HG02970 (cell line): ENCODE data around the gene TNKS1BP1.

ENCODE experiments used
- ATAC-seq: cut with Tn5 transposase; IDR thresholded peaks from one replicate; pipeline ENCODE4 v1.9.1; 2021; ENCODE audit warnings: mild to moderate bottlenecking, moderate library complexity, moderate number of reproducible peaks; ENCODE audit not compliant: unreplicated experiment, low FRiP score

The TNKS1BP1 gene

GRCh38 chr11:57312511-57313021, 12.2 kb downstream of the TNKS1BP1 start:
- no peak for ATAC-seq

DNA sequence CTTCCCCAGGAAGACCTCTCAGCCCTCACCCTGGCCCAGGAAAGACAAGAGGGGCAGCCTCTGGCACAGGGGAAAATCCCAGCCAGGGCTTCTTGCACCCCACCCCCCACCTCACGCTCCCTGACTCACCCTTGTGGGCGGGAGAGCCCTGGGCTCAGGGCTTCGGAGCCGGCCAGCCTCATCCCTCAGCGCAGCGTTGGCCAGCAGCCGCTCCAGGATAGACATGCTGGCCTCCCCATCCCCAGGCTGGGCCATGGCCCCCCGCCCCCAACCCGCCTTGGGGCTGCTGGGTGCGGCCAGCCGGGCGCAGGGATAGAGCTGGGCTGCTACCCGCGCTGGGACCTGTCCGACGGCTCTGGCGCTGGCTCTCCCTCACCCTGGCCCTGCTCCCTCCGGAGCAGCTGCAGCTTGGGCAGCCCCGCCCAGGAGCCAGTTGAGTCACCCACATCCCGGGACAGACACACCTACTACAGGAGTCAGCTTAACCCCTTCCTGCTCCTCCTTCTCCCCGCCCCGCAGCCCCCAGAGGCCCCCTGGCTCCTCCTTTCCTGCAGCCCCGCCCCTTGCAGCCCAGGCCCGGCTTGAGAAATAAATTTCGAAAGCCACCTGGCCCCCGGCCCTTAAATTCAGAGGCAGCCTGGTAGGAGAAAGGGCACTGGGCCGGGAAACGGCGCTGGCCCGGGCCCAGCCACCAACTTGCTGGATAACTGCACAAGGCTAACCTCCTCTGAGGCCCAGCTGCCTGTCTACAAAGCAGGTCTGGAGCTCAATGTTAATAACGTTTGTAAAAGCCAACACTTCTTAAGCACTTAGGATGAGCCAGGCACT, 13.4 kb downstream of the TNKS1BP1 start:
- ATAC-seq, result peak; percentile 91

- ATAC-seq, result no peak
These were observed 14.1 kb downstream of the TNKS1BP1 start for GRCh38 chr11:57310630-57311086.

DNA sequence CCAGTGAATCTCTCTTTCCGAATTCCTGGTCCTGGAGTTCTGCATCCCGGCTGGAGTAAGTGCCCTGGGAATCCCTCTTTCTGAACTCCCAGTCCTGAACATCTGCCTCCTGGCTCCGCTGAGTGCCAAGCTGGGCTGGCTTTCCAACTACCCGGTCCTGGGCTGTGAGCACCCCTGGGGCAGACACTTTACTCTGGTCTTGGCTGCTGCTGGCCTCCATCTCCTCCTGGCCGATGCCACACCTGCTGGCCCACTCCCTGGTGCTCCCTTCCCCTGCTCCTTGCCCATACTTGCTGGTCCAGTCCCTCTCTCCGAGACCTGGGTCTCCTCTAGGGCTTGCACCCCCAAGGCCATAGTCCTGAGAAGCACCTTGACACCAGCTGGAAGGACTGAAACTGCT, 14.7 kb downstream of the TNKS1BP1 start:
- no peak for ATAC-seq

DNA sequence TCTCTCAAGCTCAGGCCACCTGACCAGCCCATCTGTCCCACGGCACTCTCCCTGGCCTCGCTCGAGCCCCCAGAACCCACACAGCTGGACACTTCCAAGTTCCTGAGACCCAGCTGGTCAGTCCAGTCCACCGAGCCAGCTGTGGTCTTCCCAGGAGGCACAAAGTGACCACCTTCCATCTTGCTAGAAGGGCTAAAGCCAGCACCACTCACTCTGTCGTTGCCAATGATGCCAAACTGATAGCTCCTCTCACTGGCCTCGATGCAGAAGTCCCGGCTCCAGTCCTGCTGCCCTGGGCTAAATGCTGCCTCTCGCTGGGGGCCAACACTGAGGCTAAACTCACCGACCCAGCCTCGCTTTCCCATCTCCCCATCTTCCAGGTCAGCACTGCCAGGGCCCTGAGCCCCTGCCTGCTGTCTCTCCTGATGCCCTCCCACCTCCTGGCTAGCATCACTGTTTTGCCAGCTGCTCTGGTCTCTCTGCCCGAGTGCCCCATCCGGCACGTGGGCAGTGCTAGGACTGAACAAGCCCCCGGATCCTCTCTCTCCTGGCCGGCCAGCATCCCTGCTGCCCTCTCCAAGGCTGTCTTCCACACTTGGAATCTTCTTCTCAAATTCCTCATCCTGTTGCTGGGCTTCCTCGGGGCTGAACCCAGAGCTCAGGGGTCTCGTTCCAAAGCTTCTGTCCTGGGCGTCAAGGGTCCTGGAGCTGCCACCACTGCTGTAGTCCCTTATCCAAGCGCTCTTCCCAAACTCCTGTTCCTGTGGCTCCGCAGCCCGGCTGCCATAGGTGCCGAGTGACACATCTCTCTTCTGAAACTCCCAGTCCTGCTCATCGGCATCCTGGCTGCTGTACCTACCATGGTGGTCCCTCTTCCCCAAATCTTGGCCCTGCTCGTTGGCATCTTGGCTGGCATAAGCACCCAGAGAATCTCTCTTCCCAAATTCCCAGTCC, 15.4 kb downstream of the TNKS1BP1 start:
- ATAC-seq, result no peak

GRCh38 chr11:57308426-57309060, 16.2 kb downstream of the TNKS1BP1 start:
- ATAC-seq, result no peak

DNA sequence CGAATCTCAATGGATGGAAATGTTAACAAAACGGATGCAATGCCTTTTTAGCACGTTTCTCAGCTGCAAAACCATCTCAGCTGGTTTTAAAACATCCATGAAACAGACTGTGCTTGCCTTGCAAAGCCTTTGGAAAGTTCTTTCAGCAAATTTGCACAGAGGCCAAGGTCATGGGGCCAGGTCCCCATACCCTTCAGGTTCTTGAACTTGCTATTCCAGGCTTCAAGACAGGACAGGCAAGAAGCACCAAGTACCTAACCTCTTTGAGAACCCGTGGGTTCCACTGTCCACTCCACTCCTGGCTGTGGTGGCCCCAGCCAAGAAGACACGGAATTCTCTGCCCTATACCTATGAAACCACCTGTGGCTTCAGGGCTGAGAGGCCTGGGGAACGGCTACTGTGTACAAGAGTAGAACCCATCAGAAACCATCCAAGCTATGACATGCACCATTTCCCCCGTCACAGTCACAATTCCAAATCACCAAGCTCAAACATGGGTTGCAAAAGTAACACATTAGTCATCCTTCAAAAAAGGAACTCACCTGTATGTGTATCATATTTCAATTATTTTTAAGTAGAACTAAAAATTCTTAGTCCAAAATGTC, 17.0 kb downstream of the TNKS1BP1 start:
- no peak for ATAC-seq

GRCh38 chr11:57306940-57307565, 17.7 kb downstream of the TNKS1BP1 start:
- ATAC-seq, result no peak

- ATAC-seq, result no peak
These were observed 18.4 kb downstream of the TNKS1BP1 start for GRCh38 chr11:57306161-57306876.

GRCh38 chr11:57305523-57305922, 19.2 kb downstream of the TNKS1BP1 start:
- no peak for ATAC-seq

GRCh38 chr11:57303990-57304579, 20.7 kb downstream of the TNKS1BP1 start:
- ATAC-seq, result no peak

- ATAC-seq, result no peak
These were observed 21.3 kb downstream of the TNKS1BP1 start for GRCh38 chr11:57303280-57303989.

DNA sequence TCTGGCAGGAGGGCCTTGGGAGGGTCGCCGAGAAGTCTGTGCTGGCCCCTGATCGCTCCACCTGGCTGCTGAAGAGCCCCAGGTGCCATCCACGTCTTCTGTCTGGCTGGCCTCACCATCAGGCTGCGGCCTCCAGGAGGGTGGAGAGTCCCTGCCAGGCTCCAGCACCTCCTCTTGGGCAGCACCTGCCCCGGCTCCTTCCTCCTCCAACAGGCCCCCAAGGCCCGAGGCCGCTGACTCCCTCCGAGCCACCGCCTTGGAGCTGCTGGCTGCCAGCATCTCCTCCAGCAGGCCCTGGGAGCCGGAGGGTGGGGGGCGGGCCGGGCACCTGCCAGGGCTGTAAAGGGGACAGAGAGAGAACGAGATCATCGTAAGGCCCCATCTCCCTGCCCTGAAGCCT, 22.3 kb downstream of the TNKS1BP1 start:
- no peak for ATAC-seq

- ATAC-seq, result no peak
These were observed 22.9 kb downstream of the TNKS1BP1 start for GRCh38 chr11:57301711-57302423.

GRCh38 chr11:57300785-57301184, 24.0 kb downstream of the TNKS1BP1 start:
- no peak for ATAC-seq

DNA sequence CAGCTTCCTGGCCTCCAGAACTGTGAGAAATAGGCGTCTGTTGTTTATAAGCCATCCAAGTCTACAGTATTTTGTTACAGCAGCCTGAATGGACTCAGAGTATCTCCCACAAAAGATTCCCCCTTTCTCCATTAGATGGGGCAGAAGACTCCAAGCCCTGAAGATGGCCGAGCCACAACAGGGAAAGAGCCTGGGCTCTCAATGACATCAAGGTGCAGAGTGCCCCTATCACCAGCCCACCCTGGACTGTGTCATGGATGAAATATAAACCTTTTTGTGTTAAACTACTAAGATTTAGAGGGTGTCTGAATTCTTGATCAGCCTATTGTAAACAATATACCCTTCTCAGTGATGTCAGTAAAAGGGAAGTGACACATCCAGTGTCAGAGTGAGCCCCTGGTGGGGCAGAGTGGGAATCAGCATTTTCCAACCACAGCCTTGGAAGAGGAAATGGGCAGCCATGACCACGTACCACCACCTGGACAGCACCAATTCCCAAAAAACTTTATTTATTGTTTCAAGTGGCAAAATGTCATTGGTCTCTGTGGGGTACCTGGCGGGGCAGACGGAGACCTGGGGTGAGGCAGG, 25.5 kb downstream of the TNKS1BP1 start:
- no peak for ATAC-seq

- ATAC-seq, result no peak
These were observed 27.5 kb downstream of the TNKS1BP1 start for GRCh38 chr11:57297221-57297620.
